Measurements from ENCODE around the gene FHIT.

DNA sequence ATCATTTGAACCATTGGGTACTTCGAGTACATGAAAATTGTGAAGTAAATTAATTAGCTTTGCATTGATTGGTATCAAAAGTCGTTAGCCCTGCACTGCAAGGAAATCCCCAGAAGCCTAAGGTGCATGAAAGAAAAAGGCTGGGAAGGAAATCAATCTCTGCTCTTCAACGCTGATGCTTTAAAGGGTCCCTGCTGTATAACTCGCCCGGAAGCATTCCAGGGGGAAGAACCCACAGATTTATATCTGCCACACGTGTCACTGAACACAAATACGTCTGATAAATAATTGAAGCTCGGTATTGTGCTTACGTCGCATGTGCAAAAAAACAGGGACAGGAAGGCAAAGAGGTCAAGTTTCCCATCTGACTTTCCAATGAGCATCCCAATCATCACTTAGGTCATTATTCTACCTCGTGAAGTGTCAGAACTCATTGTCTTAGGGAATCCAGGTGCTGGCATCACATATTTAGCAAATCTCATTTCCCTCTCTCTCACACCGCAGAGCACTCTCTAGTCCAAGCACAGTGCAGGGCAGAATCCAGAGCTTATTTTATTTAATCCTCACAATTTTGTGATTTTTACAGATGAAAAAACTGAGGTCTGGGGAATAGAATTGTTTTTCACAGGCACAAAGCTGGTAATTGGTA, 1397.1 kb downstream of the FHIT start:
- TF ChIP-seq, protein P1, sequence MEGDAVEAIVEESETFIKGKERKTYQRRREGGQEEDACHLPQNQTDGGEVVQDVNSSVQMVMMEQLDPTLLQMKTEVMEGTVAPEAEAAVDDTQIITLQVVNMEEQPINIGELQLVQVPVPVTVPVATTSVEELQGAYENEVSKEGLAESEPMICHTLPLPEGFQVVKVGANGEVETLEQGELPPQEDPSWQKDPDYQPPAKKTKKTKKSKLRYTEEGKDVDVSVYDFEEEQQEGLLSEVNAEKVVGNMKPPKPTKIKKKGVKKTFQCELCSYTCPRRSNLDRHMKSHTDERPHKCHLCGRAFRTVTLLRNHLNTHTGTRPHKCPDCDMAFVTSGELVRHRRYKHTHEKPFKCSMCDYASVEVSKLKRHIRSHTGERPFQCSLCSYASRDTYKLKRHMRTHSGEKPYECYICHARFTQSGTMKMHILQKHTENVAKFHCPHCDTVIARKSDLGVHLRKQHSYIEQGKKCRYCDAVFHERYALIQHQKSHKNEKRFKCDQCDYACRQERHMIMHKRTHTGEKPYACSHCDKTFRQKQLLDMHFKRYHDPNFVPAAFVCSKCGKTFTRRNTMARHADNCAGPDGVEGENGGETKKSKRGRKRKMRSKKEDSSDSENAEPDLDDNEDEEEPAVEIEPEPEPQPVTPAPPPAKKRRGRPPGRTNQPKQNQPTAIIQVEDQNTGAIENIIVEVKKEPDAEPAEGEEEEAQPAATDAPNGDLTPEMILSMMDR (IDR thresholded peaks at IDR 0.05; ENCODE audit: insufficient read depth, low read length, poor library complexity, severe bottlenecking) = no peak
- no peak for TF ChIP-seq EZH2phosphoT487 (conservative IDR thresholded peaks at IDR 0.05; ENCODE audit: low read length)
